GM21381 (cell line): Measurements from ENCODE around the gene TBL3.
A peak's percentile ranks its signal among the peaks of the same experiment; 100 is the strongest.

Experiments used
- ATAC-seq: cut with Tn5 transposase; IDR thresholded peaks from one replicate; pipeline ENCODE4 v1.9.1; 2021; ENCODE audit warnings: mild to moderate bottlenecking, moderate library complexity; ENCODE audit not compliant: unreplicated experiment

The TBL3 gene

GRCh38 chr16:1963806-1964505, 7.9 kb upstream of the TBL3 start:
- peak; percentile 3 for ATAC-seq

DNA sequence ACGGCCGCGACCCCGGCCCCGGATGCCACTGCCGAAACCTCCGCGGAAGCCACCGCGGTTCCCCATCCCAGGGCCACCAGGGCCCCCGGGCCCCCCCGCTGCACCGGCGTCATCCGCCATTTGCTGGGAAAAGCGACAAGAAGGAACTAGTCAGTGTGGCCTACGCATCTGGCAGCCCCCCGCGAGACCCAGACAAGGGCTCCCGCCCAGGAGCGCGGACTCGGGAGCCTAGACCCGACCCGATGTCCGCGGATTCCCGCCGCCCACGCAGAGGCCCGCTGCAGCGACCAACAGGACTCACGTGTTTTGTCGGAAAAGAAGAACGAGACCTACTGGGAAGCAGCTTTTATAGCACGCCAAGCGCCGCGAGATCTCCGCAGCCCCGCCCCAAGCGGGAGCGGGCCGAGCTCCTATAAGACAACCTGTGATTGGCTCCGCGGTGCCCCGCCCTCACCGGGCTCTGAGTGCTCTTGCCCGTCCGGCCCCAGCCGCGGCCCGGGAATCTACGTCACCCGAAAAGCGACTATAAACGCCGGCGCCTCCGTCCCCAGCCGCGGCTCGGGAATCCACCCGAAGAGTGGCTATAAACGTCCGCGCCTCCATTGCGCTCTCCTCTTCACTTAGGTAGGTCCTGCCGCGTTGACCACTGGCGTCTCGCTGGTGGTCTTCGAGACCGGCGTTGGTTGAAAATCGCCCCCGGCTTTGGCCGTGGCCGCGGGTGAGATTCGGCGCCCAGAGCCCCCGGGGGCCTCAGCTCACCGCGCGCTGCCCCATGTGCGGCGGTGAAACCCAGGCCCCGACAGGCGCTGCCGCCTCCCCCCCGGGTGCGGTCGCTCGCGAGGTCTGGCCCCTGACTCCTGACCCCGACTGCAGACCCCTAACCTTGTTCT, 7.1 kb upstream of the TBL3 start, which contains the start of gene RPS2:
Gene RPS2 (minus strand): TSS at position 321 of the 890 bp plus-strand sequence. CDS start 201 bp downstream, at position 120.
- ATAC-seq, result peak; percentile 61

GRCh38 chr16:1965396-1966001, 6.4 kb upstream of the TBL3 start:
- no peak for ATAC-seq

DNA sequence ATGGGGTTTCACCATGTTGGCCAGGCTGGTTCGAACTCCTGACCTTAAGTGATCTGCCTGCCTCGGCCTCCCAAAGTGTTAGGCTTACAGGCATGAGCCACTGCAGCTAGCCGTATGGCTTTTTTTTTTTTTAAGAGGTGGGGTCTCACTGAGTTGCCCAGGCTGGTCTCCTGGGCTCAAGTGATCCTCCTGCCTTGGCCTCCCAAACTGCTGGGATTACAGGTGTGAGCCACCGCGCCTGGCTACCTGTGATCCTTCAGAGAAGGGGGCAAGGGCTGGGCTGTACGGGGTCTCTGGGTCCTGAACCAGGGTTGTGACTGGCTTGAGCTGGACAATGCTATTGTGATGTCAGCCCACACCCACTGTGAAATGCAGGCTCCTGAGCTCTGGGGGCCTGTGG, 5.4 kb upstream of the TBL3 start, which contains the start of gene RNF151:
Gene RNF151 (plus strand): TSS at position 397 of the 400 bp plus-strand sequence. CDS start 26 bp downstream, outside the sequence.
- ATAC-seq, result no peak

DNA sequence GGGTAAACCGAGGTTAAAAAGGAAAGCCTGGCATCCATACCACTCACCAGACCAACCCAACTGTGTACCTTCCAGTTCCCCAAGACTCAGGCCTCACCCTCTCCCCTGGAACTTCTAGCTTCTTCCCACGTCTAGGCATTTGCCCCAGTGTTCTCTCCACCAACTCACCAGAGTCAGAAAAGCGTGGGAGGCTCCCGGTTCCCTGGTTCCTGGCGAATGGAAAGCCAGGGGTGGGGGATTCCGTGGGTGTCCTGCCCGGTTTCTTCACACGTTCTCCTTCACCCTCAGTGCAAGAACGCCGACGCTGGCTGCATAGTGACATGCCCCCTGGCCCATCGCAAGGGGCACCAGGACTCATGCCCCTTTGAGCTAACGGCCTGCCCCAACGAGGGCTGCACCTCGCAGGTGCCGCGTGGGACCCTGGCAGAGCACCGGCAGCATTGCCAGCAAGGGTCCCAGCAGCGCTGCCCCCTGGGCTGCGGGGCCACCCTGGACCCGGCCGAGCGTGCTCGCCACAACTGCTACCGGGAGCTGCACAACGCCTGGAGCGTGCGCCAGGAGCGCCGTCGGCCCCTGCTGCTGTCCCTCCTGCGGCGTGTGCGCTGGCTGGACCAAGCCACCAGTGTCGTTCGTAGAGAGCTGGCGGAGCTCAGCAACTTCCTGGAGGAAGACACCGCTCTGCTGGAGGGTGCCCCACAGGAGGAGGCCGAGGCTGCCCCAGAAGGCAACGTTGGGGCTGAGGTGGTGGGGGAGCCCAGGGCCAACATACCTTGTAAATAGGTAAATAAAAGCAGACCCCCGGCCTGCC, 3.5 kb upstream of the TBL3 start:
- no peak for ATAC-seq

DNA sequence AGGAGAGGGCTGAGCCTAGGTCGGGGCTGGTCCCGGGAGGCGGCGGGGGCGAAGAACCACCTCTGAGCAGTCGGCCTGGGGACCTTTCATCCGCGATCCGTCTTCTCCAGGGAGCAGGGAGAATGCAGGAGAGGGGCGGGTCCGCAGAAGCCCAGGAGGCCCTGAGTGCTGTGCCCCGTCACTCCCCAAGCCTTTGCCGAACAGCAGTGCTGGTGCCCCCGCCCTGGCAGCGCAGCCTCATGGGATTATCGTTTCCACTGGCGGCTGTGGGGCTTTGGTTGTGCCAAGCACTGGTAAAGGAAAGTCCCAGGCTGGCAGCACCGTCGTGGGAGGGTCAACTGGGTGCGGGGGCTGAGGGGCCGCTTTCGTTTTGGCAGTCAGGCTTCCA, 631 bp downstream of the TBL3 start:
- ATAC-seq, result peak; percentile 6

GRCh38 chr16:1973461-1974156, 1.8 kb downstream of the TBL3 start:
- ATAC-seq, result no peak

GRCh38 chr16:1974157-1975070, 2.6 kb downstream of the TBL3 start:
- ATAC-seq, result no peak

DNA sequence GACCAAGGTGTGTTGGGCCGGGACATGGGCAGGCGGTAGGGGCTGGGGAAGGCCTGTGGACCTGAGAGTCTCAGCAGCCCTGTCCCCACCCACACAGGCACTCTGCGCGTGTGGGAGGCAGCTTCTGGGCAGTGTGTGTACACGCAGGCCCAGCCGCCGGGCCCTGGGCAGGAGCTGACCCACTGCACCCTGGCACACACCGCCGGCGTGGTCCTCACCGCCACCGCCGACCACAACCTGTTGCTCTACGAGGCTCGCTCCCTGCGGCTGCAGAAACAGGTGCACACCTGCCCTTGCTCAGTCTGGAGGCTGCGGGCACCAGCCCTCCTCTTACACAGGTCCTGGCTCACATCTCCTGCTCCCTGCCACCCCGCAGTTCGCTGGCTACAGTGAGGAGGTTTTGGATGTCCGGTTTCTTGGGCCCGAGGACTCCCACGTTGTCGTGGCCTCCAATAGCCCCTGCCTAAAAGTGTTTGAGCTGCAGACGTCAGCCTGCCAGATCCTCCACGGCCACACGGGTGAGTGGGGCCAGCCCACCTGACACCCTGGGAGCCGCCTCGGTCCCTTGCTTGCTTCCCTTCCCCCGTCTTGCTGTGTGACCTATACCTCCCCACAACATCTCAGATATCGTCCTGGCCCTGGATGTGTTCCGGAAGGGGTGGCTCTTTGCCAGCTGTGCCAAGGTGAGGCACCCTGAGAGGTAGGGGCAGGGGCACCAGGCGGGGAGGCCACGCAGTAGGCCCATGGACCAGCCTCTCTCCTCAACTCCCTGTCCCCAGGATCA, 3.8 kb downstream of the TBL3 start:
- ATAC-seq, result no peak

- ATAC-seq, result no peak
Observed at GRCh38 chr16:1976216-1976520, 4.3 kb downstream of the TBL3 start.

DNA sequence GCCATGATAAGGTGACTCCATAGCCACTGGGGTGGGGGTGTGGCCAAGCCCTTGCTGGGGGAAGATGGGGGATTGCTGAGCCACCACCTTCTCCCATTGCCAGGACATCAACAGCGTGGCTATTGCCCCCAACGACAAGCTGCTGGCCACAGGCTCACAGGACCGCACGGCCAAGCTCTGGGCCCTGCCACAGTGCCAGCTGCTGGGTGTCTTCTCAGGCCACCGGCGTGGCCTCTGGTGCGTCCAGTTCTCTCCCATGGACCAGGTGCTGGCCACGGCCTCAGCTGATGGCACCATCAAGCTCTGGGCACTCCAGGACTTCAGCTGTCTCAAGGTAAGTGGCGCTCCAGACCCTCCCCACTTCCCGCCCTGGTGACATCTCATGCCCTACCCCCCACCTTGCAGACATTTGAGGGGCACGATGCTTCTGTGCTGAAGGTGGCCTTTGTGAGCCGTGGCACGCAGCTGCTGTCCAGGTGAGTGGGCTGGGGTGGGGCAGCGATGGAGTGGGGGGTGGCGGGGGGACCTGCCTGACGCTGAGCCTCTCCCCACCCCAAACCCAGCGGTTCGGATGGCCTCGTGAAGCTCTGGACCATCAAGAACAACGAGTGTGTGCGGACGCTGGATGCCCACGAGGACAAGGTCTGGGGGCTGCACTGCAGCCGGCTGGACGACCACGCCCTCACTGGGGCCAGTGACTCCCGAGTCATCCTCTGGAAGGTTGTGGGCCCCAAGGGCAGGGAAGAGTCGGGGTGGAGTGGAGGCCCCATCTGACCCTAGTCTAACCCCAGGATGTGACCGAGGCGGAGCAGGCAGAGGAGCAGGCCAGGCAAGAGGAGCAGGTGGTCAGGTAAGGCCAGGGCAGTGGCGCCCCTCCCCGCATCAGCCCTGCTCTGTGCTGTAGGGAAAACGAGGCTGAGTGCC, 5.4 kb downstream of the TBL3 start:
- no peak for ATAC-seq

DNA sequence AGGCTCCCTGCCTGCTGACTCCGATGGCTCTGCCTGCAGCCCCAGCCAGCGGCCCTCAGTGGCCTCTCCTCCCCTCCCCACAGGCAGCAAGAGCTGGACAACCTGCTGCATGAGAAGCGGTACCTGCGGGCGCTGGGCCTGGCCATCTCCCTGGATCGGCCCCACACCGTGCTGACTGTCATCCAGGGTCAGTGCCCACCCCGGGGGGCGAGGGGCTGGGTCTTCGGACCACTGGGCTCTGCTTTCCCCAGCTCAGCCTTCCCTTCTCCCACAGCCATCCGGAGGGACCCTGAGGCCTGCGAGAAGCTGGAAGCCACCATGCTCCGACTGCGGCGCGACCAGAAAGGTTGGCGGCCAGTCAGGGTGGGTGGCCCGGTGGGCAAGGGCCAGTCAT, 6.0 kb downstream of the TBL3 start:
- no peak for ATAC-seq

DNA sequence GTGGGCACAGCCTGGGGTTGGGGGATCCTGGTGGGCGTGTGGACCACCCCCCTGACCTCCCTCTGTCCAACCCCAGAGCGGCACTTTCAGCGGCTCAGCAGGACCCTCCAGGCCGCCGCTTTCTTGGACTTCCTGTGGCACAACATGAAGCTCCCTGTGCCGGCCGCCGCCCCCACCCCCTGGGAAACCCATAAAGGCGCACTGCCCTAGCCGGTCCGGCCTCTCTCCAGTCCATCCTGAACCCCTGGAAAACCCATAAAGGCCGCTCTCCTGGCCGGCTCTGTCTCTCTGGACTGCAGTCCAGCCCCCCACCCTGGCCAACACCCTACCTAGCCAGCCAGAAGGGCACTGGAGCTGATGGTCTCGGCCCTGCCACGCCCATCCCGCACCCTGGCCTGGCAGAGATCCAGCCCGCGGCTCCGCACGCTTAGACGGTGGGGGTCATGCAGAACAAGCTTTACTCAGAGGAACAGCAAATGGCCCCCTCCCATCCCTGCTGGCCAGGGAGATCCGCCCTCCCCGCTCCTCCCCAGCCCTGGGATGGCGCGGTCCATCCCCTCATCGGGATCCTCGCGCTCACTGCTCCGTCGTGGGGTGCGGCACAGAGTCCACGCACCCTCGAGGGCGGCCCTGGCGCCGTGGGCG, 6.7 kb downstream of the TBL3 start:
- ATAC-seq, result no peak

- ATAC-seq, result no peak
Observed at GRCh38 chr16:1979271-1980029, 7.6 kb downstream of the TBL3 start.

GRCh38 chr16:1980030-1980769, 8.3 kb downstream of the TBL3 start:
- no peak for ATAC-seq

GRCh38 chr16:1980770-1981087, 8.9 kb downstream of the TBL3 start:
- ATAC-seq, result no peak
